NB4 (cell line): ENCODE measurements around the gene NKX2-3.

Experiments used
- CTCF ChIP-seq: IDR thresholded peaks from one replicate; pipeline ENCODE4 v1.5.1; 2012; ENCODE audit warnings: low read depth, low read length
- MYC ChIP-seq: IDR thresholded peaks from 2 replicates; pipeline ENCODE4 v1.6.1; 2011; ENCODE audit warnings: low read depth, low read length
- POLR2A ChIP-seq: IDR thresholded peaks from 2 replicates; pipeline ENCODE4 v1.6.1; 2011; ENCODE audit warnings: mild to moderate bottlenecking; ENCODE audit not compliant: insufficient read length; ENCODE audit errors: extremely low read depth

- TF ChIP-seq CTCF: no peak
- no peak for TF ChIP-seq POLR2A
- no peak for TF ChIP-seq MYC
Measured at GRCh38 chr10:99521765-99522469, 10.8 kb upstream of the NKX2-3 start.
